Tibial nerve (tissue), 4 donors: Measurements from ENCODE around the gene EGLN2. TPM values are rescaled to one million over a fixed set of nuclear protein-coding genes. Genes with fewer than 3 reads are reported as not detected.
"Not testable (repeated sequence)": the region's sequence is repeated elsewhere in the genome, so short reads cannot be mapped to it uniquely, and the experiment has no call there.

Experiments used
- DNase-seq, 2 donors: peaks; one replicate each; pipeline ENCODE4 v3.0.0-alpha.2; 2019; ENCODE audit warnings: low spot score in 2 of 2
- H3K27ac ChIP-seq, 4 donors: fragments of 200-600 bp; sonication (generic) in 3 of 4; one replicate each; pipeline ENCODE4 v1.5.1; 2017 to 2019; ENCODE audit warnings: mild to moderate bottlenecking in 1 of 4
- H3K27me3 ChIP-seq, 2 donors: fragments of 200-600 bp; sonication (generic) in 1 of 2; one replicate each; pipeline versions ENCODE4 v1.5.1 to v1.6.0; 2017 to 2019
- H3K36me3 ChIP-seq, 3 donors: fragments of 200-600 bp; sonication (generic); one replicate each; pipeline ENCODE4 v1.5.1; 2018 to 2019
- H3K4me1 ChIP-seq, 4 donors: fragments of 200-600 bp; sonication (generic) in 3 of 4; one replicate each; pipeline ENCODE4 v1.5.1; 2017 to 2019
- H3K4me3 ChIP-seq, 4 donors: fragments of 200-600 bp; sonication (generic) in 3 of 4; one replicate each; pipeline ENCODE4 v1.5.1; 2017 to 2019; ENCODE audit warnings: mild to moderate bottlenecking in 1 of 4, moderate library complexity in 1 of 4
- H3K9me3 ChIP-seq, 4 donors: fragments of 200-600 bp; sonication (generic) in 3 of 4; one replicate each; pipeline ENCODE4 v1.5.1; 2017 to 2019
- WGBS, 2 donors: methylation state at CpG; one replicate each; pipeline ENCODE4 v1.1.5; 2018; 5-methylcytosine and 5-hydroxymethylcytosine counted together
- total RNA-seq, 4 donors: library from RNA; depleted of rRNA; stranded (reverse); fragments of >200 nt; gene quantifications; one replicate each; pipeline ENCODE4 v1.1.0, GENCODE V29; 2016

The EGLN2 gene
- total RNA-seq, 4 donors from 2014 or later, result 93.5 to 134 (median 120) TPM

- peaks cover 0 to 14% of the 10 kb centered on the region in 2 donors for H3K27me3 ChIP-seq
- not testable (repeated sequence) for H3K9me3 ChIP-seq, DNase-seq, H3K4me3 ChIP-seq, H3K36me3 ChIP-seq, H3K4me1 ChIP-seq, H3K27ac ChIP-seq
- 11% methylated on average over 16 of the region's 19 CpGs; no CpG with 5 or more reads in 1 of the 2 donors for WGBS, 2 donors
Observed at GRCh38 chr19:40843653-40844052, 44.7 kb downstream of the EGLN2 start.

GRCh38 chr19:40846722-40847121, 47.7 kb downstream of the EGLN2 start:
- H3K27ac ChIP-seq, result not testable (repeated sequence)

GRCh38 chr19:40850277-40850676, 51.3 kb downstream of the EGLN2 start, which contains the start of gene CYP2A6:
CYP2A6 (minus strand) TSS chr19:40850447; CDS start chr19:40850426, 21 bp downstream.
- WGBS, 2 donors, result 88 to 90% methylated on average over 2 to 3 of the region's 3 CpGs

More at GRCh38 chr19:40846722-40847121, 47.7 kb downstream of the EGLN2 start:
- peaks cover 0 to 15% of the 10 kb centered on the region in 2 donors for H3K27me3 ChIP-seq
- not testable (repeated sequence) for DNase-seq, H3K4me1 ChIP-seq, H3K36me3 ChIP-seq, H3K4me3 ChIP-seq, H3K9me3 ChIP-seq
- WGBS, 2 donors, result 65 to 70% methylated on average over 8 of the region's 8 CpGs

GRCh38 chr19:40852467-40853152, 53.6 kb downstream of the EGLN2 start:
- H3K4me1 ChIP-seq, H3K36me3 ChIP-seq, H3K27ac ChIP-seq, H3K9me3 ChIP-seq, DNase-seq, H3K4me3 ChIP-seq: not testable (repeated sequence)
- H3K27me3 ChIP-seq, result peaks cover 0 to 12% of the 10 kb centered on the region in 2 donors
- 67 to 74% methylated on average over 2 of the region's 3 CpGs for WGBS, 2 donors

More at GRCh38 chr19:40850277-40850676, 51.3 kb downstream of the EGLN2 start, which contains the start of gene CYP2A6:
- H3K36me3 ChIP-seq, H3K4me3 ChIP-seq, H3K4me1 ChIP-seq, H3K9me3 ChIP-seq, H3K27ac ChIP-seq, DNase-seq: not testable (repeated sequence)
- H3K27me3 ChIP-seq, result peaks cover 0 to 15% of the 10 kb centered on the region in 2 donors

Other genes starting within 250 kb of the EGLN2 start
- gene SHKBP1, start 222.3 kb upstream of the EGLN2 start, total RNA-seq, result 100 to 1,000 TPM in 1 of 4 donors, 10 to 100 TPM in 3; 40.8 to 129 (median 51.2) TPM
- gene LTBP4, start 197.8 kb upstream of the EGLN2 start, total RNA-seq, result 1,000 to 10,000 TPM in 2 of 4 donors, 100 to 1,000 TPM in 2; 851 to 1,504 (median 1,156) TPM
- gene NUMBL, start 108.5 kb upstream of the EGLN2 start, total RNA-seq, result 100 to 1,000 TPM; 203 to 284 (median 251) TPM
- gene COQ8B, start 82.3 kb upstream of the EGLN2 start, total RNA-seq, result 10 to 100 TPM; 71.0 to 88.6 (median 84.3) TPM
- gene ITPKC, start 82.1 kb upstream of the EGLN2 start, total RNA-seq, result 100 to 1,000 TPM in 1 of 4 donors, 10 to 100 TPM in 3; 72.0 to 114 (median 90.9) TPM
- gene ACTMAP, start 48.7 kb upstream of the EGLN2 start, total RNA-seq, result 1 to 10 TPM; 2.5 to 7.1 (median 4.3) TPM
- 10 to 100 TPM; 52.8 to 92.7 (median 70.9) TPM for gene SNRPA, start 48.0 kb upstream of the EGLN2 start, total RNA-seq
- 100 to 1,000 TPM; 127 to 322 (median 209) TPM for gene MIA, start 23.7 kb upstream of the EGLN2 start, total RNA-seq
- 10 to 100 TPM; 38.3 to 66.6 (median 52.0) TPM for gene RAB4B, start 20.9 kb upstream of the EGLN2 start, total RNA-seq
- gene CYP2A6, start 51.3 kb downstream of the EGLN2 start, total RNA-seq, result 1 to 10 TPM in 1 of 4 donors, not detected in 3; 7.3 TPM
- gene CYP2A7, start 83.0 kb downstream of the EGLN2 start, total RNA-seq, result not detected
- not detected for gene CYP2B6, start 192.1 kb downstream of the EGLN2 start, total RNA-seq